ENCODE data around the gene WDR74. TPM values are rescaled to one million over a fixed set of nuclear protein-coding genes. Genes with fewer than 3 reads are reported as not detected.

Gene WDR74
- total and polyA plus RNA-seq, 2 of the 13 experiments (the other 11 are each of a cell fraction or from before 2014, with no cell fraction given): 77.0 to 83.3 TPM

GRCh38 chr11:62850911-62851806, 11.8 kb upstream of the WDR74 start (continued):
- no peak for TF ChIP-seq ZHX2 (IDR thresholded peaks at IDR 0.05; ENCODE audit: low read depth)
- no peak for TF ChIP-seq ZHX2 (CRISPR knock-in tag; IDR thresholded peaks at IDR 0.05; ENCODE audit: borderline replicate concordance)
- no peak for TF ChIP-seq ZNF644 (CRISPR knock-in tag; IDR thresholded peaks at IDR 0.05; ENCODE audit: low read depth)
- no peak for TF ChIP-seq MAFK (conservative IDR thresholded peaks at IDR 0.05 in 1 of 2, IDR thresholded peaks at IDR 0.05 in 1 of 2; ENCODE audit: low read length in 2 of 2)
- TF ChIP-seq SSRP1 (CRISPR knock-in tag; IDR thresholded peaks at IDR 0.05): 0 out of 2 replicates have a peak, but pooled peaks have one; percentile 48
- 0 out of 2 replicates have a peak, but pooled peaks have one; percentile 35 for TF ChIP-seq PITX1 (CRISPR knock-in tag; IDR thresholded peaks at IDR 0.05)
- no peak; the same call in 1 of the 2 replicates for TF ChIP-seq ARID4A (CRISPR knock-in tag; IDR thresholded peaks at IDR 0.05; ENCODE audit: borderline replicate concordance)
- no peak for TF ChIP-seq ZSCAN29 (CRISPR knock-in tag; conservative IDR thresholded peaks at IDR 0.05)
- TF ChIP-seq, protein P1, sequence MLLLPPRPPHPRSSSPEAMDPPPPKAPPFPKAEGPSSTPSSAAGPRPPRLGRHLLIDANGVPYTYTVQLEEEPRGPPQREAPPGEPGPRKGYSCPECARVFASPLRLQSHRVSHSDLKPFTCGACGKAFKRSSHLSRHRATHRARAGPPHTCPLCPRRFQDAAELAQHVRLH (CRISPR knock-in tag; IDR thresholded peaks at IDR 0.05; ENCODE audit: borderline replicate concordance, low read depth): no peak
- no peak for TF ChIP-seq ARNTL (CRISPR knock-in tag; IDR thresholded peaks at IDR 0.05)
- TF ChIP-seq ZKSCAN1 (IDR thresholded peaks at IDR 0.05; ENCODE audit: low read length): no peak
- TF ChIP-seq, protein P2, sequence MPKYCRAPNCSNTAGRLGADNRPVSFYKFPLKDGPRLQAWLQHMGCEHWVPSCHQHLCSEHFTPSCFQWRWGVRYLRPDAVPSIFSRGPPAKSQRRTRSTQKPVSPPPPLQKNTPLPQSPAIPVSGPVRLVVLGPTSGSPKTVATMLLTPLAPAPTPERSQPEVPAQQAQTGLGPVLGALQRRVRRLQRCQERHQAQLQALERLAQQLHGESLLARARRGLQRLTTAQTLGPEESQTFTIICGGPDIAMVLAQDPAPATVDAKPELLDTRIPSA (CRISPR knock-in tag; IDR thresholded peaks at IDR 0.05; ENCODE audit: borderline replicate concordance): 0 out of 2 replicates have a peak, but pooled peaks have one; percentile 29
- TF ChIP-seq POLR2AphosphoS2 (IDR thresholded peaks at IDR 0.05; ENCODE audit: low read depth, low read length): peak; percentile 15; the same call in 1 of the 2 replicates
- TF ChIP-seq ZNF703 (CRISPR knock-in tag; IDR thresholded peaks at IDR 0.05; ENCODE audit: borderline replicate concordance): no peak
- TF ChIP-seq ZNF160 (CRISPR knock-in tag; IDR thresholded peaks at IDR 0.05): peak; percentile 25; the same call in 1 of the 2 replicates
- TF ChIP-seq SP4 (CRISPR knock-in tag; IDR thresholded peaks at IDR 0.05): no peak

All from HepG2 (cell line).